GM12878 (cell line): ENCODE results near the gene NOTCH4. TPM values are rescaled to one million over a fixed set of nuclear protein-coding genes. Genes with fewer than 3 reads are reported as not detected.

Source experiments
- ASH2L ChIP-seq: fragments of 300-600, 200-600 bp; sonication (generic); IDR thresholded peaks from 2 replicates; pipeline ENCODE4 v1.6.1; 2017; ENCODE audit warnings: low read depth, mild to moderate bottlenecking, borderline replicate concordance
- ATF2 ChIP-seq: IDR thresholded peaks from 2 replicates; pipeline ENCODE4 v1.6.1; 2012; ENCODE audit warnings: low read length, inconsistent platforms
- CBFB ChIP-seq: IDR thresholded peaks from 2 replicates; pipeline ENCODE4 v1.6.1; 2016; ENCODE audit warnings: antibody characterized with exemption, low read depth
- E4F1 ChIP-seq: fragments of 450-650 bp; IDR thresholded peaks from 2 replicates; pipeline ENCODE4 v1.6.1; 2018; ENCODE audit warnings: borderline replicate concordance, mild to moderate bottlenecking; ENCODE audit not compliant: partially characterized antibody
- FOXM1 ChIP-seq: IDR thresholded peaks from 2 replicates; pipeline ENCODE4 v1.6.1; 2012; ENCODE audit warnings: low read depth, mild to moderate bottlenecking, inconsistent platforms, low read length, moderate library complexity
- IKZF1 ChIP-seq: fragments of 450-650 bp; conservative IDR thresholded peaks from 2 replicates; pipeline ENCODE4 v1.6.1; 2017; ENCODE audit warnings: antibody characterized with exemption, mild to moderate bottlenecking
- KDM1A ChIP-seq: fragments of 200-600 bp; sonication (generic); IDR thresholded peaks from 2 replicates; pipeline ENCODE4 v1.6.1; 2016; ENCODE audit warnings: borderline replicate concordance
- LARP7 ChIP-seq: fragments of 450-650 bp; IDR thresholded peaks from 2 replicates; pipeline ENCODE4 v1.6.1; 2017; ENCODE audit warnings: mild to moderate bottlenecking
- MEF2A ChIP-seq: IDR thresholded peaks from 2 replicates; pipeline ENCODE4 v1.6.1; 2011; ENCODE audit warnings: low read depth, mild to moderate bottlenecking, low read length, moderate library complexity; ENCODE audit not compliant: insufficient read depth
- NFYB ChIP-seq: IDR thresholded peaks from 2 replicates; pipeline ENCODE4 v1.6.1; 2011; ENCODE audit warnings: low read depth, mild to moderate bottlenecking, low read length, improper control_type of control experiment, moderate library complexity; ENCODE audit not compliant: insufficient read depth
- PAX5 ChIP-seq: IDR thresholded peaks from 2 replicates; pipeline ENCODE4 v1.6.1; 2011; ENCODE audit warnings: low read depth, low read length, borderline replicate concordance
- PAX8 ChIP-seq: fragments of 450-650 bp; IDR thresholded peaks from 2 replicates; pipeline ENCODE4 v1.6.1; 2017; ENCODE audit warnings: mild to moderate bottlenecking, moderate library complexity
- PML ChIP-seq: IDR thresholded peaks from 2 replicates; pipeline ENCODE4 v1.6.1; 2012; ENCODE audit warnings: low read length, inconsistent platforms
- RCOR1 ChIP-seq: conservative IDR thresholded peaks from 2 replicates; pipeline ENCODE4 v1.6.1; 2012; ENCODE audit warnings: low read depth, low read length, improper control_type of control experiment
- RELB ChIP-seq: fragments of 450-650 bp; IDR thresholded peaks from 2 replicates; pipeline ENCODE4 v1.6.1; 2017; ENCODE audit warnings: low read depth, mild to moderate bottlenecking, moderate library complexity
- RFX5 ChIP-seq: IDR thresholded peaks from 2 replicates; pipeline ENCODE4 v1.6.1; 2011; ENCODE audit warnings: low read depth, low read length, improper control_type of control experiment
- SREBF1 ChIP-seq: IDR thresholded peaks from 2 replicates; pipeline ENCODE4 v1.6.1; 2012; ENCODE audit warnings: mild to moderate bottlenecking, low read length
- SREBF2 ChIP-seq: IDR thresholded peaks from 2 replicates; pipeline ENCODE4 v1.6.1; 2012; ENCODE audit warnings: mild to moderate bottlenecking, low read length
- SUPT20H ChIP-seq: IDR thresholded peaks from 2 replicates; pipeline ENCODE4 v1.6.1; 2011; ENCODE audit warnings: low read depth, mild to moderate bottlenecking, low read length, moderate library complexity, borderline replicate concordance; ENCODE audit not compliant: control insufficient read depth
- ZNF217 ChIP-seq: fragments of 450-650 bp; IDR thresholded peaks from 2 replicates; pipeline ENCODE4 v1.6.1; 2017; ENCODE audit warnings: antibody characterized with exemption, mild to moderate bottlenecking
- ZNF687 ChIP-seq: fragments of 450-650 bp; IDR thresholded peaks from 2 replicates; pipeline ENCODE4 v1.6.1; 2017; ENCODE audit warnings: mild to moderate bottlenecking, moderate library complexity
- polyA plus RNA-seq, 11 experiments: library from polyadenylated mRNA; depleted of rRNA in 4 of 11; unstranded in 6 of 11; stranded (reverse) in 5 of 11; fragments of >200 nt; fragmentation: Nextera tagmentation in 4 of 11; fragmentation: Illumina TruSeq in 1 of 11; extraction: Ambion mirVana in 4 of 11; extraction: Trizol in 1 of 11; gene quantifications; 1 replicate in 1 of 11; 2 replicates in 10 of 11; pipeline versions ENCODE4 v1.2.1 to v1.2.3, GENCODE V29; 2011 to 2016; ENCODE audit warnings: inconsistent platforms in 2 of 11, missing spikeins in 2 of 11, low read depth in 1 of 11
- total RNA-seq, 4 experiments: library from RNA; depleted of rRNA in 3 of 4; stranded (reverse); fragments of >200 nt in 3 of 4; fragmentation: Illumina TruSeq in 1 of 4; extraction: Trizol in 1 of 4; gene quantifications; 2 replicates each; pipeline versions ENCODE4 v1.2.1 to v1.2.3, GENCODE V29; 2013 to 2021

Gene NOTCH4
- total and polyA plus RNA-seq, 10 of the 15 experiments (the other 5 are each of a cell fraction or from before 2014, with no cell fraction given) = 0.66 to 3.3 (median 1.4) TPM

GRCh38 chr6:32190054-32190851 lies 33.6 kb downstream of the NOTCH4 start, which contains the start of gene PBX2 (continued):
- TF ChIP-seq ZNF687 = no peak
- TF ChIP-seq SREBF1 = no peak
- TF ChIP-seq IKZF1 = peak; percentile 91
- no peak for TF ChIP-seq PML
- TF ChIP-seq FOXM1 = no peak
- peak; percentile 71 for TF ChIP-seq E4F1
- no peak for TF ChIP-seq LARP7
- TF ChIP-seq ZNF217 = no peak
- no peak for TF ChIP-seq KDM1A
- TF ChIP-seq PAX5 = peak; percentile 73; the same call in 1 of the 2 replicates
- TF ChIP-seq ASH2L = no peak
- TF ChIP-seq MEF2A = no peak
- no peak for TF ChIP-seq SUPT20H
- no peak for TF ChIP-seq SREBF2
- TF ChIP-seq NFYB = no peak
- 0 out of 2 replicates have a peak, but pooled peaks have one; percentile 40 for TF ChIP-seq CBFB
- TF ChIP-seq RFX5 = no peak
- TF ChIP-seq PAX8 = no peak
- TF ChIP-seq RCOR1 = no peak
- no peak for TF ChIP-seq ATF2
- peak; percentile 88 for TF ChIP-seq RELB
